HG03045 (cell line): ENCODE data around the gene CTCFL.

ENCODE experiments used
- ATAC-seq: cut with Tn5 transposase; IDR thresholded peaks from one replicate; pipeline ENCODE4 v1.9.1; 2021; ENCODE audit warnings: mild to moderate bottlenecking, moderate library complexity; ENCODE audit not compliant: unreplicated experiment

The CTCFL gene, protein sequence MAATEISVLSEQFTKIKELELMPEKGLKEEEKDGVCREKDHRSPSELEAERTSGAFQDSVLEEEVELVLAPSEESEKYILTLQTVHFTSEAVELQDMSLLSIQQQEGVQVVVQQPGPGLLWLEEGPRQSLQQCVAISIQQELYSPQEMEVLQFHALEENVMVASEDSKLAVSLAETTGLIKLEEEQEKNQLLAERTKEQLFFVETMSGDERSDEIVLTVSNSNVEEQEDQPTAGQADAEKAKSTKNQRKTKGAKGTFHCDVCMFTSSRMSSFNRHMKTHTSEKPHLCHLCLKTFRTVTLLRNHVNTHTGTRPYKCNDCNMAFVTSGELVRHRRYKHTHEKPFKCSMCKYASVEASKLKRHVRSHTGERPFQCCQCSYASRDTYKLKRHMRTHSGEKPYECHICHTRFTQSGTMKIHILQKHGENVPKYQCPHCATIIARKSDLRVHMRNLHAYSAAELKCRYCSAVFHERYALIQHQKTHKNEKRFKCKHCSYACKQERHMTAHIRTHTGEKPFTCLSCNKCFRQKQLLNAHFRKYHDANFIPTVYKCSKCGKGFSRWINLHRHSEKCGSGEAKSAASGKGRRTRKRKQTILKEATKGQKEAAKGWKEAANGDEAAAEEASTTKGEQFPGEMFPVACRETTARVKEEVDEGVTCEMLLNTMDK

DNA sequence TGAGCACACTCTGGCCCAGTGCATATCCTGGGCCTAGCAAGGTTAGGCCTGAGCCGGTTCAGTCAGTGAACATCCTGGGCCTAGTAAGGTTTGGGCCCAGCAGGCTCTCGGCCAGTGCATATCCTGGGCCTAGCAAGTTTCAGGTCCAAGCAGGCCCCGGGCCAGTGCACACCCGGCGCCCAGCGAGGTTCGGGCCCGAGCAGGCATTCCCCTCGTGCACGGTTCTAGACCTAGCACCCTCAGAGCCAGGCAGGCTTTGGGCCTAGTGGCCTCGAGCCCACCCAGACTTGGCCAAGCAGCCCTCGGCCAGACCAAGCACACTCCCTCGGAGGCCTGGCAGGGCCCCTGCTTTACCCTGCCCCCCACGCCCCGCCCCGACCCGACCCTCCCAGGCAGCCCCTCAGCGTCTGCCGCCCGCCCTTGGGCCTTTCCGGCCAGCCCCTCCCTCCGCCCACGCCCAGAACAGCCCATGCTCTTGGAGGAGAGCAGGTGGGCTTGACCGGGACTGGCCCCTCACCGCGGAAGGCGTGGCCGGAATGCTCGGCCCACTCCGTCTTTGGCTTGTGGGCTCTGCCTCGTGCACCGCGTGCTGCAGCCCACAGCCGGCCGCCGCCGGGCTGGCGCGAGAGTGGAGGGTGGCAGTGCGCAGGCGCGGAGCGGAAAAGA lies at the start of gene CTCFL:
Gene CTCFL (minus strand): TSS at position 630 of the 666 bp plus-strand sequence. CDS start 935 bp downstream, outside the sequence.
- no peak for ATAC-seq

DNA sequence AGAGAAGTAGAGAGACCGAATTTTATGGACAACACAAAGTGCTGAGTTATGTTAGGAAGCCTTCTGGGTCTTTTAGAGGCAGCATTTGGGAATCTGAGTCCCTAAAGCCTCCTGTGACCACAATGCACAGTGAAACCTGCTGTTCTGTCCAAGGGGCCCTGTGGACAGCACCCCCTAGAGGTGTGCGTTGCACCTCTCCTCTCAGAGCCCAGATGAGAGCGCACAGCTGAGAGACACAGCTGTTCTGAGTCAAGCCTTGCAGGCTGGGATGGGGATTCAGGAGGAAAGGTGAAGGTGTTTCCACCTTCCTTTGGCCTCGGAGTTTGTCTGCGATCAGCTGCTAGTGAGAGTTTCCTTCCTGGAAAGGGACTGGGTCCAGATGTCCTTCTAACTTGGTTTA lies 49.0 kb upstream of the CTCFL start:
- no peak for ATAC-seq

DNA sequence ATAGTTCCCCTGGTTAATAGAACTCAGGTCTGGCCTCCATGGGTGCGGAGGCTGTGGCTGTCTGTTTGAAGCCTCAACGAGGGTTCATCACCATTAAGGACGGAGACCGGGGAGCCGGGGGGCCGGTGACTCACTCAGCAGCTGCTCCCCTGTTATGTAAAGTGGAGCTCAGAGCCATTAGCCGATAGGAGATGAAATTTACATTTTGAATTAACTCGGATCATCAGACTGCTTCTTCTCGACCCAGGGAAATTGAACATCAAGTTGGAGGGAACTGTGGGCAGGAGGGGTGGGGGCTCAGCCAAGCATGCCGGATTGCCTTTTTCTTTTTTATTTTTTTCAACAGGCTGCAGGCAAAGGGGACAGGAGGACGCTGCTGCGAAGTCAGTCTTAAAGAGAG lies 48.3 kb upstream of the CTCFL start:
- no peak for ATAC-seq

DNA sequence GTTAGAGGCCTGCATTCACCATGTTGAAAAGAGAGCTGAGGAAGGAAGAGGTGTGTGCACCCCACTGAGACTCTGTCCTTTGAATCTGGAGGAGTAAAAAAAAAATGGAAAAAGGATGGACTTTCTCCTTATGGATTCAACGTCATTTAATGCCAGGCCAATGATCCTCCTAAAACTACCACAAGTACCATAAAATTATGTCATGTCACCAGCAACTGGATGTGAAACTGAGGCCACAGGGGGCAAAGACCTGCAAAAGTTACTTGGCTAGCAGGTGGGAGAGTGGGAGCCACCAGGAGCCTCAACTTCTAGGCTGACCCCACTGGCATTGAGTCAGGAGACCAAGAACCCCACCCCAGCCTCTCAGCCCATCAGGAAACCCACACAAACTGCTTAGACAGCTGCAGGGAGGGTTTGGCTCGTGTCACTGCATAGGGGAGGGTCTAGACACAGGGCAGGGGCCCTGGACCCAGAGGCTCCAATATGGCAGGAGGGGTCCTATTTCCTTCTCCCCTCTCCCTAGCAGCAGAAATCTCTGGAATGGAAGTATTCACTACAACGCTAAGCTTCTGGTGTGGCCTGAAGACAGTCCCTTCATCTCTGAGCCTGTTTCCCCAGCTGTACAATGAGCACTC lies 47.0 kb upstream of the CTCFL start:
- no peak for ATAC-seq

DNA sequence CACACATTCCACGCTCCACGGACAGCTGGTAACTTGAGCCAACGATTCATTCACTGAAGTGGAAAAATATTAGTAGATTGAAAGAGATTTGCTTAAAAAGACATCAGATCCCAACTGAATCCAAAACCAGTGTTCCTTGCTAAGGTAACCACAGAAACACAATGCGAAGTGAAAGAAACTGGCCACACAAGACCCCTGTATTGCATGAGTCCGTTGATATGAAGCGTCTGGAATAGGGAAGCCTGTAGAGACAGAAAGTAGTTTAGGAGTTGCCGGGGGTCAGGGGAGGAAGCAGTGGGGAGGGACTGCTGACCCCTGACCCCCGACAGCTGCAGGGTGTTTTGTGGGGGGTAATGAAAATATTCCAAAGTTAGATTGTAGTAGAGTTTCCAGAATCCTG lies 46.0 kb upstream of the CTCFL start:
- no peak for ATAC-seq

DNA sequence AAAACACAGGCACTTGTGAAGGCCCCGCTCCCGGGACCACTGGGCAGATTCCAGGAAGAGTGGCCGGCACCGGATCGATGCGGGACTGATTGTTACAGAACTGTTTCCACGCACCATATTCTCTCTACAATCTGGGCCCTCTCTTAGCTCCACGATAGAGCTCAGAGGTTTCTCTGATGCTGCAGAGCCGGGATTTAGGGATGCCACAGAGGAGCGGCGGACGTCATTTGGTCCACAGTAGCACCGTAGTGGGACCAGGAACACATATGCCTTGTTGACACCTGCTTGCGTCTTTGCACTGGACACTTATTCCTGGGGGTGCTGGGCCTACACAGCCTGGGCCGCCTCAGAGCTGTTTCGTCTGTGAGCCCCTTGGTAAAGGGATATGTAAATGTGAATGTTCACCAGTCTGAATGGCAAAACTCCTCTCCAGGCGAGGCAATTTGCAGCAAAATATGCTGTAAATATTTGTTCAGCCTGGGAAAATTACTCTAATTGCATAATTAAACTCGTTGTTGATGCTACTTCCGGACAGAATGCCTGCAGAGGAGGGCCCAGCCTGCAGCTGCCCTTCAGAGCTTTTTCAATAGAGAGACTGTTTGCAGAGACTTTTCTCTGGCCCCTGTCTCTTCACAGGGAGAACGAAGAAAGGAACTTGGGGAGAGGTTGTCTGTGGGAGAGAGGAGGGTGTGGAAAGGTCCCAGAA lies 45.4 kb upstream of the CTCFL start:
- ATAC-seq: no peak

DNA sequence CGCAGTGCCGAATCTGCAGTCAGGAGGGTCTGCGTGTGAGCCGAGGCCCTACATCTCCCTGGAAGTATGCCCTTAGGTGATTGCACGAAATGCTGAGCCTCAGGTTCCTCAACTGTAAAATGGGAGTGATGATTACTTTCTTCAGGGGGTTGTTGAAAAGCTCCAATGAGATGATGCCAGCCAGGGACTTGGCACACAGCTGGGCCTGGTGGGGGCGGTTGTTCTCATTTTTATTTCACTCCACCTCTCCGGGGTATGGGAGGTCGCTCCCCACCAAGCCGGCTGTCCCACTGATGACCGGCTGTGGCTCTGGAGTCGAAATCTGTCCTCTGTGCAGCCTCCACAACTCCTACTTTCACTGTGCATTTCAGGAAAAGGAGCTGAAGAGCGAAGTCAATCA lies 44.0 kb upstream of the CTCFL start:
- ATAC-seq: no peak

DNA sequence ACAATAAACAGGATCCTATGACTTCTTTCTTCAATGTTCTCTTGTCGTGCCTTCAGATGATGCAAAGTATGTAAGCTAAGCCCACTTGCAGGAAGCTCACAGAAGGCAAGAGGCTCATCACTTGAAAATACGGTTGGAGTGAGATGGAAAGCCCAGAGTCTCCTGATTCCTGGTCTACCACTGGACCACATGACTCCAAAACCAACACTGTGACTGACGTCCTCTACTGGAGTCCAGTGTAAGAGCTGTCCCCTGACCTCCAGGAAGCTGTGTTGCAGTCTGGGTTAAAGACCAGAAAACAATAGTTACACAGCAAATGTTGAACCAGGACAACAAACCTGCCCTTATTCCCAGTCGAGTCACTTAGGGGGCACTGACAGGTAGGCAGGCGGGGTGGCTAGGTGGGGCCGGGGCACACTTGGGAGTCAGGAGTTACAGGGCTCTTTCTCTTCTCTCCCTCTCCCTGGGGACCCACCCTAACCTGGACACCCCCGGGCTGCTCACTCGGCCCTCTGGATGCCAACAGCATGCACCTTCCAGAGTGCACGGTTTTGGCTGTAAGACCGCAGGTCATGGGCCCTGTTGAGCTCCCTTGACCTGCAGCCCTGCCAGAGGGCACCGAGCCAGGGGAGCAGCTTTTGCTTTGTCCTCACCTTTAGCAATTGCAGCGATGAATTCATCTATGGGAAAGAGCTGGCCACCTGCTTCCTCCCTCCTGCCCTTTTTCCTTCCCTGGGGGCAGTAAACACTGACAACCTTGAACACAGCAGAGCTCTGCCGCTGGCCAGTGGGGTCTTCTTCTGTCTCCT lies 43.4 kb upstream of the CTCFL start:
- no peak for ATAC-seq

DNA sequence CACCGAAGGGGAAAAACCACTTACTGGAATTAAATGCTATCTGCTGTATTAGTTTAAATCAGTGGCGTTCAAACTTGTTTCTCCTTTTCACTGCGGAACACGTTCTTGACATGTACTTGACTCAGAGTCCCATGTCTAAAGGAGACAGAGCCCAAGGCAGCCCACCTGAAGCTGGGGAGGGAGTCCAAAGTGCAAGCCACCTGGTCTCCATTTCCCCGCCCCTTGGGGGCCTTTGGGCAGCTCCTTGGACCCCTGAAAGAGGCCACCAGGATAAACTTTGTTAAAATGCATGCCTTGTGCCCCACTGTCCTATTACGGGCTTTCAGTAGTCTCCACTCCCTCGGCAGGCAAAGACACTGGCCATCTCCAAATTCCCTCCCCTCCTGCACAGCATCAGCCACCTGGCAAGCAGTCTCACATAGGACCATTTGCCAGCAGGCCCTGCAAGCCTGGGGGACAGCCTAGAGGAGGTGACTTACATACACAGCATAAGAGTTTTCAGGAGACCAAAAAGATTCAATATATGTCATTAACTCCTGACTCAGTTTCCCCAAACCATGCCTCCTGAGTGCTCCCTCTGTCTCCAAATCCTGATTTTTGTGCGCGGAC lies 42.6 kb upstream of the CTCFL start:
- ATAC-seq: no peak

DNA sequence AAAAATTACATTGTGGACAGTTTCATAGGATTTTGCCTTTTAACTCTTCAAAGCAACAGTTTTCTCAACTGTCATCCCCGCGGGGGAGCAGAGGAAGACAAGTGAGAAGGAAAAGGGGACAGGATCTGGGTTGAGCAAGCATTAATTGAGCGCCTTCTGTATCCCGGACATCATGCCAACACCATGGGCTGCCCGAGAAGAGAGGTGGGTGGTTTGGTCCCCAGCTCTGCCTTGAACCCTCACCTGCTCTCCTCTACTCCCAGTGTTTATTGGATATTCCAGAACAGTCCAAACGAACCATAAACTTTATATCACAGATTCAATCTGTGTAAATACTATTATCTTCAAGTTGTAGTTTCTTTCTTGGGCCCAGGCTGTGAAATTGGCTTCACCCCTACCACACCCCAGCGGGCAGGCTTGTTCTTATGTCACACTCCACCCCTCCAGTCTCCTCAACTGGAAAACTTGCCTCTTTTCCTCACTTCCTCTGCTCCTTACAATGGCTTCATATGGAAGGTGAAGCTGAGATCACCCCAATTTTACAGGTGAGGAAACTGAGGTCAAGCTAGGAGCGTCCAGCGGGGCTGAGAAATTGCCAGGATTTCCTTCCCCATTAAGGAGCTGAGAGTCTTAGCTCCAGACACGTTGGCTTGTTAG lies 42.0 kb upstream of the CTCFL start:
- ATAC-seq: no peak

DNA sequence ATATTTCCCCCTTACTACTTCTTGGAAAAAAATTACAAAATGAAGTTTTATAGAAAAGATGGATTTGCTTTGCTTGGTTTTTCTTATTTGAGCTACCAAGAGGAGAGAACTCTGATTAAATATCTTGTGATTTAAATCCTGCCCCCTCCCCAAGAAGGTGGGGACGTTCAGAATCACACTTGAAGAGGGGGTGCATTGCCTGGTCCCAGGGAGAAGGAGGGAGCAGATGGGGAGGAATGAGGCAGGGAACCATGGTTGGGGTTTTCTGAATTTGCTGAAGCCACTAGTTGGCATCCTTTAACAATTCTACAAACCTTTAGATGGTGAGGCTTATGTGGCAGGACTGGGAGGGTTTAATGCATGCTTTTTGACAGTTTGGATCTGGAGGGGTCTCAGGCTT lies 41.5 kb upstream of the CTCFL start:
- ATAC-seq: no peak

DNA sequence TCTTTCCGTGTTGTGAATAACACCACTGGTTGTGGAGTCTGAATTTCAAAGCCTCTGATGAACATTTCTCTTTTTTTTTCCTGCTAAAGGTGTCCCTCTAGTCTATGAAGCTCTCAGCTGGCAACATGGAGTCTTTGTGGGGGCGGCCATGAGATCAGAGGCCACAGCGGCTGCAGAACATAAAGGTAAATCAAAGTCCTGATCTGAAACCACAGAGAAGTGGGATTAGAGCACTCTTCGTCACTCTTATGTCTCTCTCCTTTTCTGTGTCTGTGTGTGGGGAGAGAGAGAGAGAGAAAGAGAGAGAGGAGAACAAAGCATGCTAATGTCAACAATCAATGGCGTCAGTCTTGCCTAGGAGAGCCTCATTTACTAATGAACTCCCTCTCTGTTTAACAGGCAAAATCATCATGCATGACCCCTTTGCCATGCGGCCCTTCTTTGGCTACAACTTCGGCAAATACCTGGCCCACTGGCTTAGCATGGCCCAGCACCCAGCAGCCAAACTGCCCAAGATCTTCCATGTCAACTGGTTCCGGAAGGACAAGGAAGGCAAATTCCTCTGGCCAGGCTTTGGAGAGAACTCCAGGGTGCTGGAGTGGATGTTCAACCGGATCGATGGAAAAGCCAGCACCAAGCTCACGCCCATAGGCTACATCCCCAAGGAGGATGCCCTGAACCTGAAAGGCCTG lies 40.2 kb upstream of the CTCFL start:
- ATAC-seq: no peak

DNA sequence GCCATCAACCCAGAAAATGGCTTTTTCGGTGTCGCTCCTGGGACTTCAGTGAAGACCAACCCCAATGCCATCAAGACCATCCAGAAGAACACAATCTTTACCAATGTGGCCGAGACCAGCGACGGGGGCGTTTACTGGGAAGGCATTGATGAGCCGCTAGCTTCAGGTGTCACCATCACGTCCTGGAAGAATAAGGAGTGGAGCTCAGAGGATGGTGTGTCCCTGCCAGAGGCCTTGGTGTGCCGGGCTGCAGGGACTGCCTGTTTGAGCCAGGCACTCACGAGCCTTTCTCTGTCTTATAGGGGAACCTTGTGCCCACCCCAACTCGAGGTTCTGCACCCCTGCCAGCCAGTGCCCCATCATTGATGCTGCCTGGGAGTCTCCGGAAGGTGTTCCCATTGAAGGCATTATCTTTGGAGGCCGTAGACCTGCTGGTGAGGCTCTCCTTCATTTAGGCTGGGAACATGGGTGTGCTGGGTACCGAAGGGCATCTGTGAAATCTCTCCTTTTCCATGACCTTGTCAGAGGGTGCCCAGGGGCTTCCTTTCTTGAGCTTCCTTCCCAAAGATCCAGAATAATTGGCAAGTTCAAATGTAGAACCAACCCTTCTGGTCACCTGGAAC lies 39.4 kb upstream of the CTCFL start:
- no peak for ATAC-seq

DNA sequence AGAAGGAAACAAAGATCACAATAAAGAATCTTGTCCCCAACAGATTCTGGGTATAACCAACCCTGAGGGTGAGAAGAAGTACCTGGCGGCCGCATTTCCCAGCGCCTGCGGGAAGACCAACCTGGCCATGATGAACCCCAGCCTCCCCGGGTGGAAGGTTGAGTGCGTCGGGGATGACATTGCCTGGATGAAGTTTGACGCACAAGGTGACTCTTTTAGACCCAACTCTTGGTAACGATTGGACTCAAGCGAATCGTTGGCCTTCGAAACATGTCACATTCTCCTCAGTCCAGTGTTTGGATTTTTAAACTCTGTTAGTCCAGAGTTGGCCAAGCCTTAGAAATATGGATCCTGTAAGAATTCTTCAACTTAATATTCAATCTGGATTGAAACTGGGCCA lies 38.6 kb upstream of the CTCFL start:
- no peak for ATAC-seq

DNA sequence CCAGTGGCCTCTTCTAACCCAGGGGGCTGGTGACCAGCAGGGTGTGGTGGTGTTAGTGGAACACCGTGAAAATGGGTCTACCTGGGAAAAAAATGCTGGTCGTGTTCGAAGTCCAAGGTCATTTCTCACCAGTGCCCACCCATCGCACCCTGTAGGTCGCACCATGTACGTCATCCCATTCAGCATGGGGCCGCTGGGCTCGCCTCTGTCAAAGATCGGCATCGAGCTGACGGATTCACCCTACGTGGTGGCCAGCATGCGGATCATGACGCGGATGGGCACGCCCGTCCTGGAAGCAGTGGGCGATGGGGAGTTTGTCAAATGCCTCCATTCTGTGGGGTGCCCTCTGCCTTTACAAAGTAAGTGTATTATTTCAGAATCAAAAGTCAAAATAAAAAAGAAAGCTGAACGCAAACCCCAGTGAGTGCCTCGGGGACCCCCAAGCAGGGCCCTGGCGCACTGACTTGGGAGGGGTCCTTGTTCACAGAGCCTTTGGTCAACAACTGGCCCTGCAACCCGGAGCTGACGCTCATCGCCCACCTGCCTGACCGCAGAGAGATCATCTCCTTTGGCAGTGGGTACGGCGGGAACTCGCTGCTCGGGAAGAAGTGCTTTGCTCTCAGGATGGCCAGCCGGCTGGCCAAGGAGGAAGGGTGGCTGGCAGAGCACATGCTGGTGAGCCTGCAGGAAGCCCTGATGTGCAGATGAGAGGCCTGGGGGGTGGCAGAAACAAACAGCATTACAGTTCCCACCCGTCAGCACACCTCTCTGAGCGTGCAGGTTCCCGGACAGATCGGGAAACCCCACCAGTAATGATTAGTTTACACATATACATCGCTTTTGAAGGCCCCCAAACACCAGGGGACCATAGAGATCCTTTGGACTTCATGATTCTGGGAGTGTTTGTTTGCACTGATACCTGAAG lies 37.9 kb upstream of the CTCFL start:
- ATAC-seq: no peak

DNA sequence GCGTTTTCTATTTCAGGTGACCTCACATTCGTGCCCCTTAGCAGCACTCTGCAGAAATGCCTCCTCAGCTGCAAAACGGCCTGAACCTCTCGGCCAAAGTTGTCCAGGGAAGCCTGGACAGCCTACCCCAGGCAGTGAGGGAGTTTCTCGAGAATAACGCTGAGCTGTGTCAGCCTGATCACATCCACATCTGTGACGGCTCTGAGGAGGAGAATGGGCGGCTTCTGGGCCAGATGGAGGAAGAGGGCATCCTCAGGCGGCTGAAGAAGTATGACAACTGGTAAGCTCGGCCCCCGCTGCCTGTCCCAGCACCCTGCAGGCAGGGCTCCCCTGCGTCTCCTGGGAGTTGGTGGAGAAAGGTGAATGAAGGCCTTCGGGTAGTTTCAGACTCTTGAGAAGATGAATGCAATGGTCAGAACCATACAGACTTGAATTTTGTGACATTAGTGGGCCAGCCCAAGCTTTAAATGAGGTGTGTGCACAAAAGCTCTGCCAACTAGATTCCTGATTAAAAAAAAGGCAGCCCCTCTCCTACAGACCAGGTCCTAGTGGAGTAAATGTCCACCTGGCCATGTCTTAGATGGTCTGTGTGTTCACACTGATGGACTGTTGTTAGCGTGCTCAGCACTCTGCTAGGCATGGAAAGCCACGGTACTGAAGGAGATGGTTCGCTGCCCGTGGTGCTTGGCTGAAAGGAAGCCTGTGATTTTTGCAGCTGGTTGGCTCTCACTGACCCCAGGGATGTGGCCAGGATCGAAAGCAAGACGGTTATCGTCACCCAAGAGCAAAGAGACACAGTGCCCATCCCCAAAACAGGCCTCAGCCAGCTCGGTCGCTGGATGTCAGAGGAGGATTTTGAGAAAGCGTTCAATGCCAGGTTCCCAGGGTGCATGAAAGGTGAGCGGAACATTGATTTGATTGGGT lies 36.7 kb upstream of the CTCFL start:
- ATAC-seq: no peak
